AG09319 (cell line): Measurements from ENCODE around the gene BTBD9.

Source experiments
- DNase-seq: peaks from one replicate; pipeline ENCODE4 v3.0.0-alpha.2; 2010; ENCODE audit warnings: low read depth; ENCODE audit errors: extremely low read depth
- TF ChIP-seq, protein P1 (sequence below): IDR thresholded peaks from 2 replicates; pipeline ENCODE4 v1.5.1; 2011; ENCODE audit warnings: low read depth, mild to moderate bottlenecking, inconsistent platforms, low read length, moderate library complexity

Gene BTBD9

DNA sequence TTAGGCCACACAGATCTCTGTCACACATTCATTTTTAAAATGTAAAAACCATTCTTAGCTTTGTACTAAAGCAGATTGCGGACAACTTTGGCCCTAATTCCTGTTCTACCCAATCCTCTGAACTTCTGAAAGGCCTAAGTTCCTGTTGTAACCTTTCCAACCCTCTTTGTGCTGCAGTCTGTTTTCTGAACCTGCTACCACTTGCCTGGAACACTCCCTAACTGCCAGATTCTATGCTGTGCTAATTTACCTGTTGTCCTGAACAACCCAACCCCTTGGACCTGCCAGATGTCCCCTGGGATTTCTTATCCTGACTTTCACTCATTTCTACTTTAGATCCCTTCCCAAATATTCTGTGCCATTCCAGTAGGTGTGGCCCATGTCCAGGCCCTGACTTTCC lies 421.5 kb downstream of the BTBD9 start:
- DNase-seq = no peak
- TF ChIP-seq, protein P1, sequence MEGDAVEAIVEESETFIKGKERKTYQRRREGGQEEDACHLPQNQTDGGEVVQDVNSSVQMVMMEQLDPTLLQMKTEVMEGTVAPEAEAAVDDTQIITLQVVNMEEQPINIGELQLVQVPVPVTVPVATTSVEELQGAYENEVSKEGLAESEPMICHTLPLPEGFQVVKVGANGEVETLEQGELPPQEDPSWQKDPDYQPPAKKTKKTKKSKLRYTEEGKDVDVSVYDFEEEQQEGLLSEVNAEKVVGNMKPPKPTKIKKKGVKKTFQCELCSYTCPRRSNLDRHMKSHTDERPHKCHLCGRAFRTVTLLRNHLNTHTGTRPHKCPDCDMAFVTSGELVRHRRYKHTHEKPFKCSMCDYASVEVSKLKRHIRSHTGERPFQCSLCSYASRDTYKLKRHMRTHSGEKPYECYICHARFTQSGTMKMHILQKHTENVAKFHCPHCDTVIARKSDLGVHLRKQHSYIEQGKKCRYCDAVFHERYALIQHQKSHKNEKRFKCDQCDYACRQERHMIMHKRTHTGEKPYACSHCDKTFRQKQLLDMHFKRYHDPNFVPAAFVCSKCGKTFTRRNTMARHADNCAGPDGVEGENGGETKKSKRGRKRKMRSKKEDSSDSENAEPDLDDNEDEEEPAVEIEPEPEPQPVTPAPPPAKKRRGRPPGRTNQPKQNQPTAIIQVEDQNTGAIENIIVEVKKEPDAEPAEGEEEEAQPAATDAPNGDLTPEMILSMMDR = no peak

GRCh38 chr6:38216451-38216850 lies 423.3 kb downstream of the BTBD9 start:
- TF ChIP-seq, protein P1 = no peak
- no peak for DNase-seq

DNA sequence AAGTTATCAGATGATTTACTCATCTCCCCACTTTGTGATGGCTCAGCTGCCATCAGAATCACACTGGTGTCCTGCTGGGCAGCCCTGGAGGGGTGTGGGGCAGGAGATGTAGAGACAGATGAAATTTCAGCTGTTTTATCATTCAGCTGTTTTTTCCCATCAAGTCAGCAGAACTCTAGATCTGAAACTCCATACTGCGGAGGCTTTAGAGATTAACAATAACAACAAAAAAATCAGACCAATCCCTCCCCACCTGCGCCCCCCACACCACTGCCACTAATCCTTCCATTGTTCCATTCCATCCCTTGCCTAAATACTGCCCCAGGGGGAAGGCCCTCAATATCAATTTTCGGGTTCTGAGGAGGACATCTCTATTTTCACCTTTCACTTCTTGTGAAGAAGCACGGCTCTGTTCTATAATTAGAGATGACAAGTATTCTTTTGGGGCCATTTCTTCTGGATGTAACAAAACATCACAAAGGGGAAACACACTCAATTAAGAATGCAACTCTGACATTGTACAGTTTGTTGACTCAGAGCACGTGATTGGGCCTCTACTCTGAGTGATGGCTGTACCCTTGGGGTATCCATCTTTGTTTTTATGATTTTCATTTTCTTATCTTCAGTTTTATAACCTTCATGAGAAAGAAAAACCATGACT lies 423.9 kb downstream of the BTBD9 start:
- no peak for DNase-seq
- TF ChIP-seq, protein P1 = no peak

DNA sequence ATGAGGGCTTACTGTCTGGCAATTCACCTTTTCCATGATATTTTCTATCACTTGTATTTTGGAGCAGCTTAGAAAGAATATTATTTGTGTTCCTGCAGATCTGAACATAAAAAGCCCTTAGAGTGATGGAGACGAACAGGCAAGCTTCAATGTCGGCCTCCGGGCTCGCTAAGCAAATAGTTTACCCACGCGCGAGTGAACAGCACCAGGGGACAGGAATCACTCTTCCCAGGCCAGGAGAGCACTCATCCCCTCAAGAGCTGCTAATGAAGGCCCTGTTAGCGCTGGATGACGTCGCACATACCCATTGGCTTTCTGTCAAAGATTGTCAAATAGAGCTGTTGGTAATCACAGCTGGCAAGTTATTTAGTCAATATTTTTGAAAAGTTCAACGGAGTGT lies 424.5 kb downstream of the BTBD9 start:
- no peak for DNase-seq

GRCh38 chr6:38214159-38214558 lies 425.6 kb downstream of the BTBD9 start:
- TF ChIP-seq, protein P1 = no peak

More for the DNA sequence above, 424.5 kb downstream of the BTBD9 start:
- TF ChIP-seq, protein P1 = no peak

GRCh38 chr6:38213251-38213658 lies 426.5 kb downstream of the BTBD9 start:
- TF ChIP-seq, protein P1 = no peak
- DNase-seq = no peak

More at GRCh38 chr6:38214159-38214558, 425.6 kb downstream of the BTBD9 start:
- DNase-seq = no peak

GRCh38 chr6:38212579-38212978 lies 427.1 kb downstream of the BTBD9 start:
- no peak for DNase-seq
- TF ChIP-seq, protein P1 = no peak
